Measurements from ENCODE around the gene MOB3B. TPM values are rescaled to one million over a fixed set of nuclear protein-coding genes. Genes with fewer than 3 reads are reported as not detected.

MOB3B gene
- total and polyA plus RNA-seq, 2 of the 13 experiments (the other 11 are each of a cell fraction or from before 2014, with no cell fraction given): 0.03 to 0.09 TPM

DNA sequence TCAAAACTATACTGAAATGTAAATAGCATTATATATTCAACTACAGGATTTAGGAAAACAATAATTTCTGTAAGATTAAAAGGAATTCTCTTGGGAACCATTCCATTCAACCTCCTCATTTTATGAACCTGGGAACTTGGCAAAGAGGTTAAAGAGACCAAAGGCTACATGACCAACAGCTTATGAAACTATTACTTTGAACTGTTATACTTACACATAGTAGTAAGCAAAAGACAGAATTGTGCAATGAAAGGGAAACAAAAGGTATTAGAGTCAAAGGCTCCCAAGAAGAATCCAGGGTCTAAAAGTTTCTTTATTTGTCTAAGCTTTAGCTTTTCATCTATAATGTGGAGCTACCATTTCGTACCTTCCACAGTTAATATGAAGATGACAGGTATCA lies 36.5 kb upstream of the MOB3B start (continued):
- no peak for TF ChIP-seq ZNF687 (CRISPR knock-in tag; IDR thresholded peaks at IDR 0.05)
- TF ChIP-seq ZNF235 (CRISPR knock-in tag; IDR thresholded peaks at IDR 0.05; ENCODE audit: borderline replicate concordance): no peak
- no peak for TF ChIP-seq FUBP1 (CRISPR knock-in tag; IDR thresholded peaks at IDR 0.05; ENCODE audit: borderline replicate concordance)
- TF ChIP-seq NR1H2 (CRISPR knock-in tag; IDR thresholded peaks at IDR 0.05; ENCODE audit: borderline replicate concordance, low read depth): no peak
- no peak for TF ChIP-seq HINFP (CRISPR knock-in tag; IDR thresholded peaks at IDR 0.05; ENCODE audit: low read depth)
- no peak for TF ChIP-seq SSRP1 (CRISPR knock-in tag; IDR thresholded peaks at IDR 0.05)
- TF ChIP-seq GATAD2A (CRISPR knock-in tag; IDR thresholded peaks at IDR 0.05): peak; percentile 87
- 0 out of 2 replicates have a peak, but pooled peaks have one; percentile 43 for TF ChIP-seq TRIM24 (CRISPR knock-in tag; IDR thresholded peaks at IDR 0.05)
- peak; percentile 78 for TF ChIP-seq RARA (CRISPR knock-in tag; IDR thresholded peaks at IDR 0.05)
- no peak for TF ChIP-seq CCDC6 (CRISPR knock-in tag; IDR thresholded peaks at IDR 0.05)
- no peak for TF ChIP-seq CERS6 (CRISPR knock-in tag; IDR thresholded peaks at IDR 0.05)
- TF ChIP-seq, protein P1, sequence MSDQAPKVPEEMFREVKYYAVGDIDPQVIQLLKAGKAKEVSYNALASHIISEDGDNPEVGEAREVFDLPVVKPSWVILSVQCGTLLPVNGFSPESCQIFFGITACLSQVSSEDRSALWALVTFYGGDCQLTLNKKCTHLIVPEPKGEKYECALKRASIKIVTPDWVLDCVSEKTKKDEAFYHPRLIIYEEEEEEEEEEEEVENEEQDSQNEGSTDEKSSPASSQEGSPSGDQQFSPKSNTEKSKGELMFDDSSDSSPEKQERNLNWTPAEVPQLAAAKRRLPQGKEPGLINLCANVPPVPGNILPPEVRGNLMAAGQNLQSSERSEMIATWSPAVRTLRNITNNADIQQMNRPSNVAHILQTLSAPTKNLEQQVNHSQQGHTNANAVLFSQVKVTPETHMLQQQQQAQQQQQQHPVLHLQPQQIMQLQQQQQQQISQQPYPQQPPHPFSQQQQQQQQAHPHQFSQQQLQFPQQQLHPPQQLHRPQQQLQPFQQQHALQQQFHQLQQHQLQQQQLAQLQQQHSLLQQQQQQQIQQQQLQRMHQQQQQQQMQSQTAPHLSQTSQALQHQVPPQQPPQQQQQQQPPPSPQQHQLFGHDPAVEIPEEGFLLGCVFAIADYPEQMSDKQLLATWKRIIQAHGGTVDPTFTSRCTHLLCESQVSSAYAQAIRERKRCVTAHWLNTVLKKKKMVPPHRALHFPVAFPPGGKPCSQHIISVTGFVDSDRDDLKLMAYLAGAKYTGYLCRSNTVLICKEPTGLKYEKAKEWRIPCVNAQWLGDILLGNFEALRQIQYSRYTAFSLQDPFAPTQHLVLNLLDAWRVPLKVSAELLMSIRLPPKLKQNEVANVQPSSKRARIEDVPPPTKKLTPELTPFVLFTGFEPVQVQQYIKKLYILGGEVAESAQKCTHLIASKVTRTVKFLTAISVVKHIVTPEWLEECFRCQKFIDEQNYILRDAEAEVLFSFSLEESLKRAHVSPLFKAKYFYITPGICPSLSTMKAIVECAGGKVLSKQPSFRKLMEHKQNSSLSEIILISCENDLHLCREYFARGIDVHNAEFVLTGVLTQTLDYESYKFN (CRISPR knock-in tag; conservative IDR thresholded peaks at IDR 0.05): peak; percentile 47; the same call in 1 of the 2 replicates
- no peak for TF ChIP-seq ZNF850 (CRISPR knock-in tag; conservative IDR thresholded peaks at IDR 0.05)
- no peak for TF ChIP-seq HNRNPUL1 (IDR thresholded peaks at IDR 0.05; ENCODE audit: low read depth, low read length)
- TF ChIP-seq ATF1 (CRISPR knock-in tag; IDR thresholded peaks at IDR 0.05): no peak

All from HepG2 (cell line).